HCT116 (cell line): Measurements from ENCODE around the gene SCUBE2.

Experiments
- CEBPB ChIP-seq: IDR thresholded peaks from 2 replicates; pipeline ENCODE4 v1.6.1; 2012; ENCODE audit warnings: low read depth
- EZH2 ChIP-seq: fragments of 200-600 bp; sonication (generic); IDR thresholded peaks from 2 replicates; pipeline ENCODE4 v1.6.1; 2017; ENCODE audit warnings: antibody characterized with exemption, mixed run types
- POLR2A ChIP-seq: IDR thresholded peaks from 2 replicates; pipeline ENCODE4 v1.7.0; 2011; ENCODE audit warnings: borderline replicate concordance; ENCODE audit not compliant: insufficient read depth, insufficient read length; ENCODE audit errors: extremely low read depth
- SP1 ChIP-seq: IDR thresholded peaks from 2 replicates; pipeline ENCODE4 v1.6.1; 2012; ENCODE audit warnings: low read depth
- YY1 ChIP-seq: IDR thresholded peaks from 2 replicates; pipeline ENCODE4 v1.6.1; 2011; ENCODE audit warnings: low read length, low read depth, moderate library complexity, mild to moderate bottlenecking; ENCODE audit not compliant: insufficient replicate concordance; ENCODE audit errors: extremely low read depth
- TF ChIP-seq, protein P1 (sequence below), 3 experiments: fragments of 200-600 bp in 1 of 3; sonication (generic) in 1 of 3; IDR thresholded peaks in 2 of 3; conservative IDR thresholded peaks in 1 of 3; 2 replicates each; pipeline ENCODE4 v1.5.1; 2012 to 2017; ENCODE audit warnings: low read depth in 2 of 3, low read length in 2 of 3, antibody characterized with exemption in 1 of 3, borderline replicate concordance in 1 of 3, control low read depth in 1 of 3, mild to moderate bottlenecking in 1 of 3, mixed read lengths in 1 of 3, mixed run types in 1 of 3, moderate library complexity in 1 of 3; ENCODE audit not compliant: insufficient read depth in 1 of 3
- TF ChIP-seq, protein P2 (sequence below): IDR thresholded peaks from 2 replicates; pipeline ENCODE4 v1.6.1; 2012; ENCODE audit warnings: low read depth

DNA sequence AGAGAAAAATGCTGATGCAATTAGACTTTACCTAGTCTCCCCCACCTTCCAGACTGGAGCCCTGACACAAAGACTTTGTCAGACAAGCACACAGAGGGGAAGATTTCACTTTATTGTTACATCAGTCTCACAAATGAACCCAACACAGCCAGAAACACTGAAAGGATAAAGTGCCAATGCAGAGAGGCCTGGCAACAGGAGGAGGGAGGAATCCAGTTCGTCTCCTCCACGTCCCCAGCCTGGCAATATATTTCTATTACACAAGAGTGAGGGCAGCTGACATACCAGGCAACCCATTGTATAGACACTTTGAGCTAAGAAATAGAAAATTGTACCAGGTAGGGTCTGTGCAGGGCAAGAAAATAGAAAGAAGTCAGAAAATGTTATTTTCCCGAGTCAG lies 110.9 kb downstream of the SCUBE2 start:
- TF ChIP-seq, protein P1, sequence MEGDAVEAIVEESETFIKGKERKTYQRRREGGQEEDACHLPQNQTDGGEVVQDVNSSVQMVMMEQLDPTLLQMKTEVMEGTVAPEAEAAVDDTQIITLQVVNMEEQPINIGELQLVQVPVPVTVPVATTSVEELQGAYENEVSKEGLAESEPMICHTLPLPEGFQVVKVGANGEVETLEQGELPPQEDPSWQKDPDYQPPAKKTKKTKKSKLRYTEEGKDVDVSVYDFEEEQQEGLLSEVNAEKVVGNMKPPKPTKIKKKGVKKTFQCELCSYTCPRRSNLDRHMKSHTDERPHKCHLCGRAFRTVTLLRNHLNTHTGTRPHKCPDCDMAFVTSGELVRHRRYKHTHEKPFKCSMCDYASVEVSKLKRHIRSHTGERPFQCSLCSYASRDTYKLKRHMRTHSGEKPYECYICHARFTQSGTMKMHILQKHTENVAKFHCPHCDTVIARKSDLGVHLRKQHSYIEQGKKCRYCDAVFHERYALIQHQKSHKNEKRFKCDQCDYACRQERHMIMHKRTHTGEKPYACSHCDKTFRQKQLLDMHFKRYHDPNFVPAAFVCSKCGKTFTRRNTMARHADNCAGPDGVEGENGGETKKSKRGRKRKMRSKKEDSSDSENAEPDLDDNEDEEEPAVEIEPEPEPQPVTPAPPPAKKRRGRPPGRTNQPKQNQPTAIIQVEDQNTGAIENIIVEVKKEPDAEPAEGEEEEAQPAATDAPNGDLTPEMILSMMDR (IDR thresholded peaks at IDR 0.05 in 2 of 3, conservative IDR thresholded peaks at IDR 0.05 in 1 of 3; ENCODE audit: borderline replicate concordance in 1 of 3, insufficient read depth in 1 of 3, low read depth in 2 of 3, low read length in 2 of 3) = no peak
- TF ChIP-seq CEBPB (no peak), YY1 (no peak), SP1 (no peak), EZH2 (no peak), POLR2A (no peak)
- TF ChIP-seq, protein P2, sequence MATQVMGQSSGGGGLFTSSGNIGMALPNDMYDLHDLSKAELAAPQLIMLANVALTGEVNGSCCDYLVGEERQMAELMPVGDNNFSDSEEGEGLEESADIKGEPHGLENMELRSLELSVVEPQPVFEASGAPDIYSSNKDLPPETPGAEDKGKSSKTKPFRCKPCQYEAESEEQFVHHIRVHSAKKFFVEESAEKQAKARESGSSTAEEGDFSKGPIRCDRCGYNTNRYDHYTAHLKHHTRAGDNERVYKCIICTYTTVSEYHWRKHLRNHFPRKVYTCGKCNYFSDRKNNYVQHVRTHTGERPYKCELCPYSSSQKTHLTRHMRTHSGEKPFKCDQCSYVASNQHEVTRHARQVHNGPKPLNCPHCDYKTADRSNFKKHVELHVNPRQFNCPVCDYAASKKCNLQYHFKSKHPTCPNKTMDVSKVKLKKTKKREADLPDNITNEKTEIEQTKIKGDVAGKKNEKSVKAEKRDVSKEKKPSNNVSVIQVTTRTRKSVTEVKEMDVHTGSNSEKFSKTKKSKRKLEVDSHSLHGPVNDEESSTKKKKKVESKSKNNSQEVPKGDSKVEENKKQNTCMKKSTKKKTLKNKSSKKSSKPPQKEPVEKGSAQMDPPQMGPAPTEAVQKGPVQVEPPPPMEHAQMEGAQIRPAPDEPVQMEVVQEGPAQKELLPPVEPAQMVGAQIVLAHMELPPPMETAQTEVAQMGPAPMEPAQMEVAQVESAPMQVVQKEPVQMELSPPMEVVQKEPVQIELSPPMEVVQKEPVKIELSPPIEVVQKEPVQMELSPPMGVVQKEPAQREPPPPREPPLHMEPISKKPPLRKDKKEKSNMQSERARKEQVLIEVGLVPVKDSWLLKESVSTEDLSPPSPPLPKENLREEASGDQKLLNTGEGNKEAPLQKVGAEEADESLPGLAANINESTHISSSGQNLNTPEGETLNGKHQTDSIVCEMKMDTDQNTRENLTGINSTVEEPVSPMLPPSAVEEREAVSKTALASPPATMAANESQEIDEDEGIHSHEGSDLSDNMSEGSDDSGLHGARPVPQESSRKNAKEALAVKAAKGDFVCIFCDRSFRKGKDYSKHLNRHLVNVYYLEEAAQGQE = no peak
